Small intestine (tissue), 7 donors: ENCODE data around the gene LOC101059915. TPM values are rescaled to one million over a fixed set of nuclear protein-coding genes. Genes with fewer than 3 reads are reported as not detected.
"Not testable (repeated sequence)": the region's sequence is repeated elsewhere in the genome, so short reads cannot be mapped to it uniquely, and the experiment has no call there.

ENCODE experiments used
- DNase-seq, 2 donors: peaks; one replicate each; pipeline versions ENCODE4 v3.0.0 to v3.0.0-alpha.2; 2013
- FAIRE-seq: peaks from 2 replicates; lab custom pipeline; 2012; peaks lifted over from hg19 to GRCh38; lab: Jason Lieb, UNC
- H3K27ac ChIP-seq, 3 donors: one replicate each; pipeline ENCODE4 v1.5.1; 2013; ENCODE audit warnings: low read length in 2 of 3, mild to moderate bottlenecking in 2 of 3, control low read depth in 1 of 3, inconsistent platforms in 1 of 3, low read depth in 1 of 3, moderate library complexity in 1 of 3
- H3K27me3 ChIP-seq, 3 donors: one replicate each; pipeline ENCODE4 v1.6.1; 2013; ENCODE audit warnings: low read length in 3 of 3, inconsistent platforms in 1 of 3; ENCODE audit not compliant: control insufficient read depth in 3 of 3, insufficient read depth in 3 of 3
- H3K36me3 ChIP-seq, 3 donors: one replicate each; pipeline ENCODE4 v1.6.1; 2013; ENCODE audit warnings: low read length in 3 of 3, inconsistent platforms in 1 of 3, low read depth in 1 of 3, mild to moderate bottlenecking in 1 of 3, moderate library complexity in 1 of 3; ENCODE audit not compliant: control insufficient read depth in 3 of 3, insufficient read depth in 2 of 3
- H3K4me1 ChIP-seq, 3 donors: one replicate each; pipeline ENCODE4 v1.6.1; 2013; ENCODE audit warnings: low read length in 2 of 3, inconsistent platforms in 1 of 3, low read depth in 1 of 3, mild to moderate bottlenecking in 1 of 3, moderate library complexity in 1 of 3; ENCODE audit not compliant: control insufficient read depth in 3 of 3, insufficient read depth in 2 of 3
- H3K4me3 ChIP-seq, 3 donors: one replicate each; pipeline ENCODE4 v1.5.1; 2013; ENCODE audit warnings: low read length in 3 of 3, control low read depth in 1 of 3, inconsistent platforms in 1 of 3, low read depth in 1 of 3, mild to moderate bottlenecking in 1 of 3, moderate library complexity in 1 of 3
- H3K9me3 ChIP-seq, 2 donors: one replicate each; pipeline ENCODE4 v1.6.1; 2013; ENCODE audit warnings: low read depth in 1 of 2, low read length in 1 of 2; ENCODE audit not compliant: control insufficient read depth in 2 of 2, insufficient read depth in 1 of 2
- WGBS, 3 donors: extraction: QIAGEN DNeasy Blood & Tissue Kit; methylation state at CpG; one replicate each; pipeline ENCODE4 v1.1.7; 2013; 5-methylcytosine and 5-hydroxymethylcytosine counted together
- polyA plus RNA-seq, 4 donors: library from polyadenylated mRNA; stranded (reverse) in 3 of 4; unstranded in 1 of 4; fragments of 200-250 nt in 3 of 4; fragments of 120-200 nt in 1 of 4; gene quantifications; one replicate each; pipeline versions ENCODE4 v1.2.1 to v1.2.3, GENCODE V29; 2013
- donor health status: healthy with polysubstance abuse.
- donor health status: control.
- donor health status: control.
- donor health status: Bipolar disorder and iron deficiency.
- donor health status: healthy.

LOC101059915 gene

DNA sequence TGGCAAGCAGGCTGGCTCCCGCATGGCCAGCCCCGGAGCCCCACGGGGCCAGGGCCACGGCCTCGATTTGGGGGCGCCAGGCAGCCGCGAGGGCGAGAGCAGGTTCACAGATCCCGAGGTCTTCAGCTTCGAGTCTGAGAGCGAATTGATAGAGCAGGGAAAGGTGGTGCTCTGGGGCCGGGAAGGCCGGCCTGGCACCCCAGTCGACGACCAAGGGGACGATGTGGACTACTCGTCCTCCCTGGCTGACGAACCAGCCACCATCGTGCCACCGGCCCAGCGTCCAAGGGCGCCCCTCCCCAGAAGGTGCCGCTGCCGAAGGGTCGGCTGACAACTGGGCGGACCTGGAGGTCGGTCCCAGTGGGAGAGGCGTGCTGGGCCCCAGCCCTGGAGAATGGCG is 51.8 kb downstream of the LOC101059915 start:
- H3K27ac ChIP-seq, H3K4me3 ChIP-seq, H3K27me3 ChIP-seq, H3K4me1 ChIP-seq, H3K9me3 ChIP-seq, FAIRE-seq, DNase-seq, H3K36me3 ChIP-seq: not testable (repeated sequence)
- whole genome bisulfite sequencing, 3 donors, result 94% methylated on average over 8 of the region's 30 CpGs; no CpG with 5 or more reads in 2 of the 3 donors

DNA sequence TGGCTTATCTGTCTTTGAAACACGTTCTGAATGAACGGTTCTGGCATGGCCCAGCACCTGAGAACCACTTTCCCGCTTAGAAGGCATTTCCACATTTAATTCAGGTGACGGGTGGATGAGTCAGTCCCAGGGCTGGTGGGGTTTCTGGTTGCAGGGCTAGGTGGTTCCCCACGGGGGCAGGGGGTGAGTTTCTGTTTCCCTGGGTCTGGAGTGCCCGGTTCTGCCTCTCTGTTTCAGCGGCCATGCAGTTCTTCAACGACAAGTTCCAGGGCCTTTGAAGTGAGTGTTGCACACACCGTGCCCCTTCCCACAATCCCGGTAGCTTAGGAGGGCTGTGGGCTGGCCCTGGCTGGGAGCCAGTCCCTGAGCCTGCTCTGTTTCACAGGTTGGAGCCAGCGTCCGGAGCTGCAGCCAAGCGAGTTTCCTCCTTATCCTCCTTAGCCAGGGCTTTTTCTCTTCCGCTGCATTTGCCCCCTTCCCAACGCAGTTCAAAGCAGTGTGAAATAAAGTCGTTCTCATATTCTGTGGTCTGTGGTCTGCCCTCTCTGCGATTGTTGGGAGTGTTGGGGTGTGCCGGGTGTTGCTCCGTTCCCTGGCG is 53.0 kb downstream of the LOC101059915 start:
- H3K27ac ChIP-seq, H3K36me3 ChIP-seq, H3K4me1 ChIP-seq, H3K27me3 ChIP-seq, DNase-seq, FAIRE-seq, H3K4me3 ChIP-seq, H3K9me3 ChIP-seq: not testable (repeated sequence)
- no CpG with 5 or more reads among the region's 20 CpGs for WGBS, 3 donors

Other genes with a start within 250 kb of the LOC101059915 start
- 100 to 1,000 TPM in 1 of 4 donors, 10 to 100 TPM in 3; 25.4 to 223 (median 29.4) TPM for gene OGT, start 134.4 kb upstream of the LOC101059915 start, polyA plus RNA-seq
- 1 to 10 TPM; 1.1 to 1.7 (median 1.5) TPM for gene GCNA, start 89.1 kb upstream of the LOC101059915 start, polyA plus RNA-seq
- 1 to 10 TPM in 3 of 4 donors, under 1 TPM in 1; 0.84 to 7.6 (median 4.2) TPM for gene CXCR3, start 49.0 kb upstream of the LOC101059915 start, polyA plus RNA-seq
- gene CXorf49, start 50.7 kb downstream of the LOC101059915 start, polyA plus RNA-seq, result not detected
- not detected for gene CXorf49B, start 95.8 kb downstream of the LOC101059915 start, polyA plus RNA-seq
- 1 to 10 TPM in 2 of 4 donors, under 1 TPM in 1, not detected in 1; under 0.01 to 2.9 (median 1.5) TPM for gene NHSL2, start 243.3 kb downstream of the LOC101059915 start, polyA plus RNA-seq